ENCODE data around the gene SDCCAG8.
A peak's percentile ranks its signal among the peaks of the same experiment; 100 is the strongest.

Gene SDCCAG8

DNA sequence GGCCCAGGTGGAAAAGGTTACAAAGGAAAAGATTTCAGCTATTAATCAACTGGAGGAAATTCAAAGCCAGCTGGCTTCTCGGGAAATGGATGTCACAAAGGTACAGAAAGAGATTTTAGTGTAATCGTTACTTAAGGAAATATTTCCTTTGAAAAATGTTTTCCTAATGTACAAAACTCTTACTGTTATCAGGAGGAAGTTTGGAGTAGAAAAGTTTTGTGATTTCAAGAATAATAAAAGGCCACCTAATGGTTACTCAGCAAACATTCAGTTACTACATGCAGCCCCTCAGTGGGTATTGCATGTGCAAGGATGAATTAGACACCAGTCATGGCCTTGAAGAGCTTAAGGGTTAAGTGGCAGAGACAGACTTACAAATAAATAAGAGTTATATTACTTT is 85.2 kb downstream of the SDCCAG8 start:
- DNase-seq: no peak

DNA sequence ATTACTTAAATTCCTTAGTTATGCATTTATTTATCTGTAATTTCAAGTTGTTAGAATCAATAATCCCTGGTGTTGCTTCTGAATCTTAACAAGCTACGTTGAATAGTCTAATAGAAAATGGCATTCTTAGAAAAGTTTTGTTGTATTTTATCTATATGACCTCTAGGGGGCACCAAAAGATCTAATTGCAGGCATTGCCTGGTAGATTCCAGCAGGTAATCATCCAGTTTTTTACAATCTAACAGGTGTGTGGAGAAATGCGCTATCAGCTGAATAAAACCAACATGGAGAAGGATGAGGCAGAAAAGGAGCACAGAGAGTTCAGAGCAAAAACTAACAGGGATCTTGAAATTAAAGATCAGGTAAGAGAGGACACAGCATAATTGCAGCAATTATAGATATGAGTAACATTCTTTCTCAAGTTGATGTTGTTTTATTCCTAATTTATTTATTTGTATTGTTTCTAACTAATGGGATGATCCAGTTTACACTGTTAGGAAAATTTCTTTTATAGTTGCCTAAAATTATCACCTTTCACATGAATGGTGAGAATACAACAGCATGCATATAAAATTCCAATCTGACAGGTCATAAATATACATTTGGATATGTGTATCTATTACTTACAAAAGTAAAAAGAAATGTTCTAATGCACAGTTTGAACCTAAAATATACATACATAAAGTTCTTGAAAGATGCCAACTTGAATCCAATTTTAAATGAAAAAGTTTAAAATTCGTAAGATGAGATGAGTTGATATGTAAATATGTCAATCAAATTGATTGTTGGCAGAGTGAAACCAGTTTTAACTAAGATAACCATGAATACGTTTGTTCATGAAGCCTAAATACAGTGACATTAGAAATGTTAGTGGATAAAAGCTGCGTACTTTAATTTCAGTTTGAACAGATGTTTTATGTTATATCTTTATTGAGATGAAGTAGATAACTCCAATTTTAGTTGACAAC is 88.4 kb downstream of the SDCCAG8 start:
- DNase-seq: peak; percentile 100

- peak; percentile 99 for DNase-seq
Observed at GRCh38 chr1:243345205-243345604, 89.4 kb downstream of the SDCCAG8 start.

DNA sequence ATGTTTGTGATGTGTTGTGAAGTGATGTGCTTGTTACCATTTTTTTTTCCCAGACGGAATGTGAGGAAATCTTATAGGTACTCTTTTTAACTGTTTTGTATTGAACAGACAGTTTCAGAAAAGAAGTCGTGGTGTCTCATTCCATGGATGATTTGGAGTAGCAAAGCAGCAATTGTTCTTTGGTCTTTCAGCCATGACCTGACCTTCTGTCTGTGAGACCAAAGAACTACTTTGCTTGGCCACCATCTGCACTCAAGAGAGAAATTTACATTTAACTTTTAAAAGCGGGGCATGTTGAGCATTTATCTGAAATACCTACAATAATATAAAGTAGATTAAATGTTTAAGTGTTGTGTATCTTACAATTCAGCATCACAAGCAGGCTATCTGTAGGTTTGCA is 90.2 kb downstream of the SDCCAG8 start:
- no peak for DNase-seq

GRCh38 chr1:243346468-243346867 is 90.6 kb downstream of the SDCCAG8 start:
- DNase-seq: no peak

DNA sequence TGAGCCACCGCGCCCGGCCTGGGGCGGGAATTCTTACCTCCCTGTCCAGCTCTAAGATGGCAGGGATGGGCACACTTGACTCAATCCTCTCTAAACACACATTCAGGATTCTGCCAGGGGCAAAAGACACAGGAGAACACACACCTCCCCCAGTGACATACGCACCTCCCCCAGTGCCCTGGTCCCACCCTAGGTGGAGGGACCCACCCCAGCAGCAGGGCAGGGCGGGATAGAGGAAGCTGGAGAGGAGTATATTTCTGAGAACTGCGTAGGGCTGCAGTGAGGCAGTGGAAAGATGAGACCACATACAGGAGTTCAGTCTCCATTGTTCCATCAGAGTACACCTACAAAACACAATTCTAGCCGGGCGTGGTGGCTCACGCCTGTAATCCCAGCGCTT is 92.5 kb downstream of the SDCCAG8 start:
- DNase-seq: no peak

DNA sequence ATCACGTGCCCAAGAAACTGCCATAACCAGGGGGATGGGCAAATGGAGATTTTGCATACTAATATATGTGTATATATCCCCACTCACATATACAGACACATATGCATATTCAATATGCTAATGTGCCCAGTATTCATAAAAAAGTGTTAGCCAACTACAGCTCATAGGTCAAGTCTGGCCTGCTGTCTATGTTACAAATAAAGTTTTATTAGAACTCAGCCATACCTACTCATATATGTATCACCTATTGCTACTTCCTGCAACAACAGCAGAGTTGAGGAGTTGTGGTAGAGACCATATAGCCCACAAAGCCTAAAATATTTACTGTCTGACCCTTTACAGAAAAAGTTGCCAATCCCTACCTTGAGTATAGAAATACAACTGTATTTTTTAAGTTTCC is 93.3 kb downstream of the SDCCAG8 start:
- no peak for DNase-seq

GRCh38 chr1:243351337-243351736 is 95.5 kb downstream of the SDCCAG8 start:
- no peak for DNase-seq

GRCh38 chr1:243354511-243355153 is 98.8 kb downstream of the SDCCAG8 start:
- no peak for DNase-seq

GRCh38 chr1:243363832-243364231 is 108.0 kb downstream of the SDCCAG8 start:
- no peak for DNase-seq

DNA sequence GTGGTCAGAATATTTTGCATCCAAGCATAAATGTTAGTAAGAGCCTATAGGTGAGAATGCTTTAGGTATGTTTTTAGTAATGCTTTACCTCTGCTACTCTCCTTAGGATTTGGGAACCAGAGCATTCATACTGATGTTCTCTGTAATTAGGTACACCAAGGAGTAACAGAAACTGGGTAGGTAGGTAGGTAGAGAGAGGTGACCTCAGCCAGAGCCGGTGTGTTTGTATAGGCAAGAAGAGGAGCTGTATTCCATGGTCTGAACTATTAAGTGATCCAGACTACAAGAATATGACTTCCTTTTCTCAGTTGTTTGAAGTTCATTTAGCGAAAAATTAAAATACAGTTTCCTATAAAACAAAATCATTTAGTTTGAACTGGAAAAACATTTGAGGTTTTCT is 108.5 kb downstream of the SDCCAG8 start:
- DNase-seq: no peak

GRCh38 chr1:243364866-243365265 is 109.0 kb downstream of the SDCCAG8 start:
- no peak for DNase-seq

- no peak for DNase-seq
Observed at GRCh38 chr1:243367314-243367713, 111.5 kb downstream of the SDCCAG8 start.

DNA sequence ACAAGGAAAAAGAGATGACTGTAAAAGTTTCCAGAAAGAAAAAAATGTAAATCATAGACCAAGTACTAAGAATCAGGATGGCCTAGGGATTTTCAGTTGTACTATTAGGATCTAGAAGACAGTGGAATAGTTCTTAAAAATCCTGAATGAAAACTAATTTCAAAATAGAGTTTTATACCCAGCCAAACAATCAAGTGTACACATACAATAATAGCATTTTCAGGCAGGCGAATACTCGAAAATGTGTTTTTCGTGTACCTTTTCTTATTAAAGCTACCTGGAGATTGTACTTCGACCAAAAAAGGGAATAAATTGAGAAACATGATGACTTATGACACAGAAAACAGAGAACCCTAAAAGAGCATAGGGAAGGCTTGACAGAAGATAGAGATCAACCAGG is 118.6 kb downstream of the SDCCAG8 start:
- DNase-seq: no peak

DNA sequence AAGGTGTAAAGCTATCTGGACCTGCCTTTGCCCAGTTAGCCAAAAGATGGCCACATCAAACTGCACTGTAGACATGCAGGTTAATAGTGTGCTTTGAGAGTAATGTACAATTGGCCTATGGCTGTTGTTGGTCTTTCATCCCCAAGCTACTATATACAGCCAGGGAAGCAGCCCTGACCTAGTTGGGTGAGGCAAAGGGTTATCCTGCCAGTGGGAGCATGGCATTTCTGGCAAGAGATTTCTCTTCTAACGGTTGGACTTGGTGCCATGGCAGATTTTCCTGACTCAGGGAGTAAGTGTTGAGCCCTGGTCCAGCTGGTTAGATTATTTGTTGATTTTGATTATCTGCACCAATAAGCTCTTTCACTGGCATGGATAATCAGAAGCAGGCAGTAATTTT is 119.8 kb downstream of the SDCCAG8 start:
- DNase-seq: no peak

- no peak for DNase-seq
Observed at GRCh38 chr1:243378669-243379068, 122.8 kb downstream of the SDCCAG8 start.

GRCh38 chr1:243379208-243379607 is 123.4 kb downstream of the SDCCAG8 start:
- DNase-seq: no peak

DNA sequence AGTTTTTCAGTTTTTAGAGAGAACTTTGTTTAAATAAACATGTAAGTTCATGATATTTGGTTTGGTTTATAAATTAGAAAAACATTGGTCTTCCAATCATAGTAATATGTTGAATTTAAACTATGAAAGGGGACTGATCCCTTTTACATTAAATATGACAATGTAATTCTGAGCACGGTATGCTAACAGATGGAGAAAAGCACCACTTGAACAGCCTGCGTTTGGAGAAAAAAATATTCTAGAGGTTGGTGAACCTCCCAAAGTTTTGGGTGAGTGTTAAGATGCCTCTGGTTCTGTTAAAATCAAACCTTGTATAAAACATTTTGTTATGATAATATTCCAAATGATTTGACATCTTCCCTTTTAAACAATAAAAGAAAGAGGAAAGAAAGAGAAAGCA is 123.9 kb downstream of the SDCCAG8 start:
- DNase-seq: no peak

- DNase-seq: no peak
Observed at GRCh38 chr1:243388276-243388675, 132.4 kb downstream of the SDCCAG8 start.

GRCh38 chr1:243390162-243390791 is 134.4 kb downstream of the SDCCAG8 start:
- DNase-seq: no peak

DNA sequence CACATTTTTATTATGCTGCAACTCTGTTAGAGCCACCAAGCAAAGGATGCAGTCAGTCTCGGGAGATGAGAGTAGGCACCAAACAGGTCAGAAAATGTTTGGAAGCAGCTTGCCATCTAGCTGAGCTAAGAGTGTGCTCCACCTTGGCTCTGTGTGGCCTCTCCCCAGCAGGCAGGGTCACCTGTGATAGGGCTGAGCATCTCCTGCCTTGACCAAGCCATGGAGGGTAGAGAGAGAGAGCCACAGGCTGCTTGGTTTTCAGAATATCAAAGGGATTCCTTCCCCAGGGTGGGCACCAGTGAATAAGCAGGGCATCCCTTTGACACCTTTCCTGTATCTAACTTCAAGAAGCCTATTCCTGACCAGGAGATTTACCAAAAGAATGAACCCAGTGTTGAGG is 135.5 kb downstream of the SDCCAG8 start:
- DNase-seq: no peak

DNA sequence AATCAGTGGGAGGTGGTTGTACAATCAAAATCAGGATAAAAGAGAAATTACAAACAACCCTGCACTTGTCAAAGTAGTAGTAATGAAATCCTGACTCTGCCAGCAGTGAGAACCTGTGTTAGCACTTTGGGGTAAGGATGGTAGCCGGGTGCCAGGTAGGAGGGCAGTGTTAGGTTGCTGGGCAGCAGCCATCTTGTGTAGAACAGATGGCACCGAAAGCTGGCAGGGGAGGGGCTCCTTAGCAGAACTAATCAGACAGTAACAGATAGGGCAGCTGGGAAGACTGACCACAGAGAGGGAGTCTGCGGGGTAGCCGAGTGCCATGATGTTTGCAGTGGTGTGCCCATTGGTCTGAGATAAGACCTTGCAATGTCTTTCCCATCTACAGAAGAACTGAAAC is 137.3 kb downstream of the SDCCAG8 start:
- peak; percentile 100 for DNase-seq

DNA sequence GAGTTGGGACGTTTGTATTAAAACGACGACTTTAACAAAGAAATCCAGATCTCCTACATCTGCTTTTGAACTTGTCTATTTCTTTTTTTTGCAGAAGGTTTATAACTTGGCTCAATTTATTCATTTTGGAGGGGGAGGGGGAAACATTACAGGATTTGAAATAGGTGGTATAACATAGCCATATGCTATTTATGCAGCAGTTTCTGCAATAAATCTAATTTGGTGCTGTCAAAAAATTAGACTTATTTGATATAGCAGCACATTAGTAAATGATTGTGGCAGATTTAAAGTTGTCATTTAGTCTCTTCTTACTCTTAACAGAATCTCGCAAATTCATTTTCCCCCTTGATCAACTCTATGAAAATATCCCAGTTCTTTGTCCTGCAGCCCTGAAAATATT is 138.2 kb downstream of the SDCCAG8 start:
- DNase-seq: peak; percentile 100
